ENCODE data around the gene IYD.

DNA sequence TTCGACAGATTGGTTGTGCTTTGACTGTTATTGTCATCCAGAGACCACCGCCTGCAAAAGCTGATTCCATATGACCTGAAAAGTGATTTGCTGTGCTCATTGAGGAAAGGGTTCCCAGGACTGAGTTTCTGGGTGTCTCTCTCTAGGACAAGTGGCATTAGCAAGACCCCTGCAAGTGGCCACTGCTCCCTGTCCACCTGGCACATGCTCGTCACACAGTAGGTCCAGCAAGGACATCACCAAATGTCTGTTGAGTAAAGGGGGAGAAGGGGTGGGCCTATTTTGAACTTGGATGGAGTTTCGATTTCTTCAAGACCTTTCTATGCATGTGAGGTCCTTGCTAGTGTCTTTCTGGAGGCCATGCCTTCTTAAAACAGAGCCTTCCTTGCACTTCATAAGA lies 48.9 kb upstream of the IYD start:
- TF ChIP-seq, protein P1, sequence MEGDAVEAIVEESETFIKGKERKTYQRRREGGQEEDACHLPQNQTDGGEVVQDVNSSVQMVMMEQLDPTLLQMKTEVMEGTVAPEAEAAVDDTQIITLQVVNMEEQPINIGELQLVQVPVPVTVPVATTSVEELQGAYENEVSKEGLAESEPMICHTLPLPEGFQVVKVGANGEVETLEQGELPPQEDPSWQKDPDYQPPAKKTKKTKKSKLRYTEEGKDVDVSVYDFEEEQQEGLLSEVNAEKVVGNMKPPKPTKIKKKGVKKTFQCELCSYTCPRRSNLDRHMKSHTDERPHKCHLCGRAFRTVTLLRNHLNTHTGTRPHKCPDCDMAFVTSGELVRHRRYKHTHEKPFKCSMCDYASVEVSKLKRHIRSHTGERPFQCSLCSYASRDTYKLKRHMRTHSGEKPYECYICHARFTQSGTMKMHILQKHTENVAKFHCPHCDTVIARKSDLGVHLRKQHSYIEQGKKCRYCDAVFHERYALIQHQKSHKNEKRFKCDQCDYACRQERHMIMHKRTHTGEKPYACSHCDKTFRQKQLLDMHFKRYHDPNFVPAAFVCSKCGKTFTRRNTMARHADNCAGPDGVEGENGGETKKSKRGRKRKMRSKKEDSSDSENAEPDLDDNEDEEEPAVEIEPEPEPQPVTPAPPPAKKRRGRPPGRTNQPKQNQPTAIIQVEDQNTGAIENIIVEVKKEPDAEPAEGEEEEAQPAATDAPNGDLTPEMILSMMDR (conservative IDR thresholded peaks at IDR 0.05 in 1 of 2, IDR thresholded peaks at IDR 0.05 in 1 of 2; ENCODE audit: extremely low read depth in 1 of 2, insufficient read depth in 1 of 2, low read depth in 1 of 2, low read length in 2 of 2) = no peak
- no peak for TF ChIP-seq EZH2 (IDR thresholded peaks at IDR 0.05; ENCODE audit: borderline replicate concordance, low read length)
